OCI-M2 (cell line): Measurements from ENCODE around the gene FOXL3.
"Not testable (repeated sequence)": the region's sequence is repeated elsewhere in the genome, so short reads cannot be mapped to it uniquely, and the experiment has no call there.

Experiments used
- DNase-seq: peaks from one replicate; lab custom pipeline; 2025; ENCODE audit not compliant: unreplicated experiment; lab: John Stamatoyannopoulos, UW

FOXL3 gene

DNA sequence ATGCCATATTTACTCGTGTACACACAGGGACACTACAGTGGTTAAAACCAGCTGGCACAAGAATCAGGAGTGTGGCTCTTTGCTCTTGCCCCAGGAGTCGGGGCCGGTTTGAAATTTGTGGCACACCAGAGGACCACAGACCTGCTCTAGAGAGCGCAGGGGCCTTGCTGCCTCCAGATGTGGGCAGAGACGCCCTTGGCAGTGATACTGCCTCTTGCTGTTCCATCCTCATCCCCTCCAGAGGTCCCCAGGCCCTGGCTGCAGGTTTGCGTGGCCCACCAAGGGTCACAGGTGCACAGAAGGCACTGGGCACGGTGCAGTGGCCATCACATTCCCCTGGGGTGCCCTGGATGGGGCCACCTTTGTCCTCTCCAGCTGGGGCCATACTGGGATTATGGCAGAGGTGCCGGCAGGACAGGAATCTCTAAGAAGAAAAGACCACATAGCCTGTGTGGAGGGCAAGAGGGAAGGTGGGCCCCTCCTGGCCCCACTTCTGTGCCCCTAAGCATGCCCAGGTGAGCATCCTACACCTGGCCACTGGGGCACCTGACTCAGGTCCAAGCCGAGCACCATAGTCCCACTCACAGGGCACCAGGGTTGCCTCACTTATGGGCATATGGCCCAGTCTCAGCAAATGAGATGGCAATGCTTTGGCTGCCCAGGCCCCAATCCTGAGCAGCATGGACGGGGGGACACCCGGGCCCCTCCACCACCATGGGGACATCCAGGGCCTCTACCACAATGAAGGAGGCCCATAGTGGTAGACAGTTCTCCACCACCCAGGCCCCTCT, 45.6 kb downstream of the FOXL3 start:
- no peak for DNase-seq

DNA sequence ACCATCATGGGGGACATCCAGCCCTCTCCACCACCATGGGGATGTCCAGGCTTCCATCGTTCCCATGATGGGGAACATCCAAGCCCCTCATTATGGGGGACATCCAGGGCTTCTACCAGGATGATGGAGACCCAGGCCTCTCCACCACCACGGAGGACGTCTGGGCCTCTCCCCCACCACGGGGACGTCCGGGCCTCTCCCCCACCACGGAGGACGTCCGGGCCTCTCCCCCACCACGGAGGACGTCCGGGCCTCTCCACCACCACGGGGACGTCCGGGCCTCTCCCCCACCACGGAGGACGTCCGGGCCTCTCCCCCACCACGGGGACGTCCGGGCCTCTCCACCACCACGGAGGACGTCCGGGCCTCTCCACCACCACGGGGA, 46.2 kb downstream of the FOXL3 start:
- DNase-seq: not testable (repeated sequence)

GRCh38 chr7:336810-337566, 47.0 kb downstream of the FOXL3 start:
- DNase-seq: no peak

DNA sequence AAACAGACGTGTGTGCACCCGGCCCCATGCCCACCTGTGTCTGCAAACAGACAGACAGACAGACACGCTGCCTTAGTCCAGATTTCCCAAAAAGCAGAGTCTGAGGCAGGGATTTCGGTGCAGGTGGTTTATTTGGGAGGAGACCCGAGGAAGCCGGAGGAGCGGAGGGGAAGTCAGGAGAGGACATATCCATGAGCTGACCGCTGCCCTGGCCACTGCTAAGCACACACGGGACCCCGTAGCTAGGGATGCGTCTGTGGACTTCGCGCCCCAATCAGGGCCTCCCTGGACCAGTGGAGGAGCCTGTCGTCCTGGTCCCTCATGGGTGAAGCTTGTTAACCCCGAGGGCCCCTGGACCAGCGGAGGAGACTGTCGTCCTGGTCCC, 47.6 kb downstream of the FOXL3 start:
- DNase-seq: no peak

GRCh38 chr7:338295-339061, 48.5 kb downstream of the FOXL3 start:
- no peak for DNase-seq

DNA sequence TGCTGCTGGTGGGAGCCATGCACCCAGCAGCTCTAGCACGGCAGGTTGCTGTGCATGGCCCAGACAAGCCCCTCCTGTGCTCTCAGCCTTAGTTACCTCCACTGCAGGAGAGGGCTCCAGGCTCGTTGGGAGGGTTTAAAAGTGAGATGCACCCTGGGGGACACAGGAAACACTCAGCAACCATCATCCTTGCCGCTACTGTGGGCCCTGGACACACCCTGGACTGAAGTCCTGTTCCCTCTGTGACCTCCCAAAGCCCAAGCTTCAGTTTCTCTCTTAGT, 49.0 kb downstream of the FOXL3 start:
- no peak for DNase-seq

DNA sequence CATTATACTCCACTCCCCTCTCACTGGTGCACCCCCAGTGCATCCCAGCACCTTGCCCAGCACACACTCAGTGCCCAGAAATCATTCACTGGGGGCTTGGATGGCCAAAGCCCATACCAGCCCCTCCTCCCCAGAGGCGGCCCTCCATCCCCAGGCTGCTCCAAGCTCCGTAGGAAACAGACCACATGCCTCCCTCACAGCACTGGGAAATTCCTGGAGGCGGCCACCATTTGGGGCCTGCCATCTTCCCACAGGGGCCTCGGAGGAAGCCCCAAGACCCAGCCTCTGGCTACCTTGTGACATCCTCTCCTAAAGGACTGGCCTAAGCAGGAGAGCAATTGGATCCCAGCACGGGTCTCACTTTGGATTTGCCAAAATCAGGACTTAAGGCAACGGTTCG, 49.7 kb downstream of the FOXL3 start:
- DNase-seq: no peak

- DNase-seq: no peak
These were observed 50.4 kb downstream of the FOXL3 start for GRCh38 chr7:340200-340937.
